NCI-H748 treated with DMSO at 0.1 percent for 48 hours (cell line): ENCODE measurements around the gene PDZD4.
A peak's percentile ranks its signal among the peaks of the same experiment; 100 is the strongest.

ENCODE experiments used
- DNase-seq: peaks from one replicate; lab custom pipeline; 2025; lab: John Stamatoyannopoulos, UW

PDZD4 gene, protein sequence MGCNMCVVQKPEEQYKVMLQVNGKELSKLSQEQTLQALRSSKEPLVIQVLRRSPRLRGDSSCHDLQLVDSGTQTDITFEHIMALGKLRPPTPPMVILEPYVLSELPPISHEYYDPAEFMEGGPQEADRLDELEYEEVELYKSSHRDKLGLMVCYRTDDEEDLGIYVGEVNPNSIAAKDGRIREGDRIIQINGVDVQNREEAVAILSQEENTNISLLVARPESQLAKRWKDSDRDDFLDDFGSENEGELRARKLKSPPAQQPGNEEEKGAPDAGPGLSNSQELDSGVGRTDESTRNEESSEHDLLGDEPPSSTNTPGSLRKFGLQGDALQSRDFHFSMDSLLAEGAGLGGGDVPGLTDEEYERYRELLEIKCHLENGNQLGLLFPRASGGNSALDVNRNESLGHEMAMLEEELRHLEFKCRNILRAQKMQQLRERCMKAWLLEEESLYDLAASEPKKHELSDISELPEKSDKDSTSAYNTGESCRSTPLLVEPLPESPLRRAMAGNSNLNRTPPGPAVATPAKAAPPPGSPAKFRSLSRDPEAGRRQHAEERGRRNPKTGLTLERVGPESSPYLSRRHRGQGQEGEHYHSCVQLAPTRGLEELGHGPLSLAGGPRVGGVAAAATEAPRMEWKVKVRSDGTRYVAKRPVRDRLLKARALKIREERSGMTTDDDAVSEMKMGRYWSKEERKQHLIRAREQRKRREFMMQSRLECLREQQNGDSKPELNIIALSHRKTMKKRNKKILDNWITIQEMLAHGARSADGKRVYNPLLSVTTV

DNA sequence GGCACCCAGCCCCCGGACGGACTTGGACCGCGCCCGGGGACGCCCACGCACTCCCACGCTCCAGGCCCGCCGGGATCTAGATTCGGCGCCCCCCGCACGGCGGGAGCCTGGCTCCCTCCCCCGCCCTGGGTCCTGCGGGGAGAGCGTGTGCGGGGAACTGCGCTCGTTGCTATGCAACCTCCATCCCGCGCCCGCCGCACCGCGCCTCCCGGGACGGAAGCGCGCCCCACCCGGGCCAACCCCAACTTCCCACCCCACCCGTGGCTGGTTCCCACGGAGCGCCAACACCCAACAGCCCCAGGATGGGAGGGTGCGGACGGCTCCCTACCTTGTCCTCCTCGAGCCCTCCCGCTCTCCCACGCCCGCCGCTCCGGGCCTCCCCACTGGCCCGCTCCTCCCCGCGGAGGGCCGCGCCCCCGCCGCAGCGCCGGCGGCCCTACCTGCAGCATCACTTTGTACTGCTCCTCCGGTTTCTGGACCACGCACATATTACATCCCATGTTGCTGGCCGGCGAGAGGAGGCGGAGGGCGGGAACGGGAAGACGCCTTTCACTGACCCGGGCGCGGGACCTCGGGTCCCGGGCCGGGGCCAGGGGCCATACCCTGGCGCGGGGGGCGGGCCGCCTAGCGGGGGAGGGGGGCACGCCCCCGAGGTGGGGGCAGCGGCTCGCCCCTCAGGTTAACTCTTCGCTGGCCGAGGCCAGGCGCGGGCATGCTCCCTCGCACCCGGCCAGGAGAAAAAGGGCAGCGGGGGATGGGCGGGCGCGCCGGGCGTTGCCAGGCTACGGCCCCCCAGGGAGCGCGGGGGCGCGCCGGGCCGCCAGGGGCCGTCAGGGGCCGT is at the start of gene PDZD4:
Gene PDZD4, minus strand, starts transcription at position 746 of the 841 bp plus-strand sequence. Its CDS starts 246 bp downstream, at position 500.
- no peak for DNase-seq

DNA sequence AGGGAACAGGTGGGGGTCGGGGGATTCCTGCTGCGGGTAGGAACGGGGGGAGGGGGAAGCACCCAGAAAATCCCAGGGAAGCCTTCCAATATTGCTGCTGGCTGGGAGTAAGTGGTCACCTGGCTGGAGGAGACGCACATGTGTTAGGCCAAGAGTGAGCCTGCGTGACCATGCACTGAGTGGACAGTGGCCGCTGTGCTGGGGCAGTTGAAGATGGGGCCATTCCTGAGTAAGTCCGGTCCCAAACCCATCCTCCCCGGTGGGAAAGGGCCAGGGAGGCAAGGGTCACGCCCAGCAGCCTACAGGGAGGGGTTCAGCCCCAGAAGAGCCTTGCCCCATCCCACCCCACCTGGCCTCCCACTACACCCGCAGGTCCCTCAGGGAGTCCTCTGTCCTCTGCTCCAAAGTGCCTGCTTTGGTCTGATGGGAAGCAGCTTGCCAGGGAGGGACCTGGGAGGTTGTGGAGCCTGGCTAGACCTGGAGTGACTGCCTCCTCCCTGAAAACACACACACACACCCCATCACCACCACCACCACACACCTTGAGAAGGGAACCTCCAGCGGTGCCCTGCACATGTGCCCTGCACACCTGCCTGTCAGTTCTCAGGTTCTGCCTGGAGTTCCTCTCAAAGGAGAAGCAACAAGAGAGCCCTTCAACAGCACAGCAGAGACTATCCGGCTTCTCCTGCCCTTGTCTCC is 49.5 kb upstream of the PDZD4 start:
- DNase-seq: no peak

- DNase-seq: no peak
Observed at GRCh38 chrX:153878969-153879653, 48.8 kb upstream of the PDZD4 start.

GRCh38 chrX:153878345-153878744 is 48.0 kb upstream of the PDZD4 start:
- DNase-seq: no peak

- DNase-seq: no peak
Observed at GRCh38 chrX:153877571-153878261, 47.4 kb upstream of the PDZD4 start.

DNA sequence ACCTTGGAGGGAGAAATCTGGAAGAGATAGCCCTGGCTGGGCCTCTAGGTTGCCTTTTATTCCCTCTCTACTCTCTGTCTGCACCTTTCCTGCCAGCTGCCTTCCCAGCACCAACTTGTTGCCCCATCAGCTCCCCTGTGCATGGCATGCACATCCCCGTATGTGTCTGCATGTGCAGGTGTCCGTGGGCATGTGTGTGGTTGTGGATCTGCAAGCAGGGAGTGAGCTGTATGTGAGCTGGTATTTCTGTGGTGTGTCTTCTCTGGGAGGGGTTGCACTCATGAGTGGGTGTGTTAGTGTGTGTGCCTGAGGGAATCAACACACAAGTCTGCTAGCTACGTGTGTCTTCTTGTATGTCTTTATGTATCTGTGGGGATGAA is 45.8 kb upstream of the PDZD4 start:
- peak; percentile 8 for DNase-seq

GRCh38 chrX:153875391-153876111 is 45.2 kb upstream of the PDZD4 start:
- DNase-seq: no peak

DNA sequence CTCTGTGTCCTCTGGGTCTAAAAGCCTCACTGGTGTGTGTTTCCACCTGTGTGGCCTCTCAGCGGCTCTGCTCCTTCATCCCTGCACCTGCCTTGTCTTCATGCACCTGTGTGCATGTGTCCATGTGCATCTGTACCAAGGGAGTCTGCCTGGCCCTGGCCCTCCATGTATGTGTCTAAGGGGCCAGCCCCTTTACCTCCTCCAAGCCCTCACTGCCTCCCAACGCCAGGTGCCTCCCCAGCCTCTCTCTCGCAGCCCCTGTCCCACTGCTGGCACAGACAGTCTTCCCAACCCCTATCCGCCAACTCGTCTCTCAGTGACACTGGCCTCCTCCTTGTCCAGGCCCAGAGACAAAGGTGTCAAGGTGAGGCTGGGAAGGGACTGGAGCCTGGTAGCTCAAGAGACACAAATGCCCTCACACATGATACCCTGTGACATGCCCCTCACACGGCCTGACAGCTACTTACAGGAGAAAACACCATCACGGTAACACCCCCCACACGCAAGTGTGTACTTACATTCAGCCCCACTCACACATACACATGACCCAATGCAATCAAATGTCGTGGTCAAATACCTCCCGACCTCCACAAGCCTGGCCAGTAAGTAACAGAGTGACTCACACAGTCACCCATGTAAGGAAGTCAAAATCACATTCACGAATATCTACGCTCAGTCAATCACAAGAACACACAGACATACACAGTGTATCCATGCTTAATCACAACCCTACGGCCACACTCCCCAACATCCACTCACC is 44.2 kb upstream of the PDZD4 start:
- no peak for DNase-seq

DNA sequence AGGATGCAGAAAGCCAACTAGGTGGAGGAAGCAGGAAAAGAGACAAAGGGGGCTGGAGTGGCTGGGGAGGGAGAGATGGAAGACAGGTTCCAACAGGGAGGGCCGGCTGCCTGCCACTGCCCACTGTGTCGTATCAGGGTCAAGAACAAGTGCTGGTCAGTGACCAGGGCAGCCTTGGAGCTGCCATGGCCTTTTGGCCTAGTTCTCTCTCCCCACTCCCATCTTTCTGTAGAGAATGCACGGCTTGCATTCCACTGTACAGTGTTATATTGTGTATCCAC is 43.7 kb upstream of the PDZD4 start:
- no peak for DNase-seq

- DNase-seq: no peak
Observed at GRCh38 chrX:153873282-153874084, 43.1 kb upstream of the PDZD4 start.

GRCh38 chrX:153871946-153872878 is 41.9 kb upstream of the PDZD4 start:
- DNase-seq: no peak

DNA sequence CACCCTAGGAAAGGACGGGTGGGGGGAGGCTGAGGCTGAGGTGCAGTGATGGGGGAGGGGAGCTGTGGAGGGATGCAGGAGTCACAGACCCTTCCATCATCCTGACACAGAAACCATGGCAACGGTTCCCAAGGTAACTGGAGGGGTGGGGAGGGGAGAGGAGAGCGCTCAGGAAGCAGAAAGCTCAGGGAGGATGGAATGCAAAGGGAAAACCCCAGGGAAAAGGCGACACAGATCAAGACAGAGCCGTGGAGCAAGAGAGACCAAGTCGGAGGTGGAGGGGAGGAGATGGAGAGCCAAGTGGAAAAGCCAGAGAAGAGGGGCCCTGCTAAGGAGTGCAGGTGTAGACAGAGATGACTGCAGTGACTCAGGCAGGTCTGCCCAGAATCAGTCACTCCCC is 41.1 kb upstream of the PDZD4 start:
- DNase-seq: no peak

GRCh38 chrX:153870791-153871360 is 40.5 kb upstream of the PDZD4 start:
- DNase-seq: no peak

DNA sequence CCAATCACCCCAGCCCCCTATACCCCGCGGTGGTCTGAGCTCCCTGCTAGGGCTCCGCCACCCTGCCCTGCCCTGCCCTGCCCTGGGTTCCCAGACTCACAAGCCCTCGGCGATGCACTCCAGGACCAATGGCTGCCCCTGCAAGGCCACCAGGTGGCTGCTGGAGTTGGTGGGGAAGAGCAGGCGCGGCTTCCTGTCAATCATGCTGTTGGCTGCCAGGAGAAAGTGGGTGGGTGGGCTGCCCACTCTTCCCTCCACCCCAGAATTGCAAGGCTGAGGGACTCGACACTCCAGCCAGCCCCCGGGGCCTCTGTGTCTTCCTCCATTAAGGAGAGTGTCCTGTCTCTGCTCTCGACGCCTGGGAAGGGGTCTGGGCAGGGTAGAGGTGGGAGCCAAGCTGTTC is 39.9 kb upstream of the PDZD4 start:
- DNase-seq: no peak

DNA sequence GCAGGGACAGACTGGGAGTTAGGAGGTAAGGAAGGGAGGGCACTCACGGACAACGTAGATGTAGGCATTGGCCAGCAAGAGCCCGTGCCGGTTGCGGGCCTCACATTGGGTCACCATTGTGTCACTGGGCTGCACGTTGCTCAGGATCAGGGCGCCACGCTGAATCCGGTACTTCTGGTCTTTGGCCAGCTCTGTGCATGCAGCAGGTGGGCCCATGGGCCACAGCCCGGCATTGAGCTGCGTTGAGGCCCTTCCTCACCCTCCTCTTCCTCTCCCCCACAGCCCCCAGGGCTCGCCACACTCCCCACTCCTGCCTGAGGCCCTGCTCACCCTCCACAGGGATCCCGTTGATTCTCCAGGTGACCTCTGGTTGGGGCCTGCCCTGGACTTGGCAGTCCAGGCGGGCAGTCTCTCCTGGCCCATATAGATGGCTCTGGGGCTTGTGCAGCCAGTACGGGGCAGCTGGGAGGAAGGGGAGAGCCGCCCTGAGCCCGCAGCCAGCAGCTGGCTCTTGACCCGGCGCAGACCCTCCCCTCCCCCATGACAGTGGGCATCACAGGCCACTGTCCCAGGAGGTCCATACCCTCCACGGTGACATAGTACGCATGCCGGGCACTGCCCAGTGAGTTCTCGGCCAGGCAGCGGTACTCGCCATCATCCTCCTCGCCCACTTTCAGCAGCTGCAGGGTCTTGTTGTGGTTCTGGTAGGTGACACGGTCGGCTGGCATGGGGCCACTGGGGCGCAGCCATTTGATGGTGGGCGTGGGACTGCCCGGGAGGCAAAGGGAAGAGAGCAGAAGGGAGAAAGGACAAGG is 39.3 kb upstream of the PDZD4 start:
- DNase-seq: no peak
